GM18511 (cell line): Measurements from ENCODE around the gene BLVRB.
"Not testable (repeated sequence)": the region's sequence is repeated elsewhere in the genome, so short reads cannot be mapped to it uniquely, and the experiment has no call there.

Source experiments
- ATAC-seq: cut with Tn5 transposase; IDR thresholded peaks from one replicate; pipeline ENCODE4 v1.9.1; 2021; ENCODE audit warnings: mild to moderate bottlenecking, moderate library complexity; ENCODE audit not compliant: unreplicated experiment

BLVRB gene

DNA sequence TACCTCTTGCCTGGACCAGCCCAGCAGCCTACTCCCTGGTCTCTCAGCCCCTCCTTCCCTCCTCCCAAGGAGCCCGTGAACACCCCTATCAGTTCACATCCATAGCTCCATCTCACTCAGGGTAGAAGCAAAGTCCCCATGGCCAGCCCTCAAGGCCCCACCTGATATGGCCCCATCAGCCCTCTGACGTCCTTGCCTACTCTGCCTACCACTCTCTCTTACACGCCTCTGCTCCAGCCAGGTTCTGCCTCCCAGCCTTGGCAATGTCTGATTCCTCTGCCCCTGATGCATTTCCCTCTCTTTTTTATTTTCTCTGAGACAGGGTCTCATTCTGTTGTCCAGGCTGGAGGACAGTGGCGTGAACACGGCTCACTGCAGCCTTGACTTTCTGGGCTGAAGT lies 13.5 kb downstream of the BLVRB start:
- ATAC-seq: no peak

DNA sequence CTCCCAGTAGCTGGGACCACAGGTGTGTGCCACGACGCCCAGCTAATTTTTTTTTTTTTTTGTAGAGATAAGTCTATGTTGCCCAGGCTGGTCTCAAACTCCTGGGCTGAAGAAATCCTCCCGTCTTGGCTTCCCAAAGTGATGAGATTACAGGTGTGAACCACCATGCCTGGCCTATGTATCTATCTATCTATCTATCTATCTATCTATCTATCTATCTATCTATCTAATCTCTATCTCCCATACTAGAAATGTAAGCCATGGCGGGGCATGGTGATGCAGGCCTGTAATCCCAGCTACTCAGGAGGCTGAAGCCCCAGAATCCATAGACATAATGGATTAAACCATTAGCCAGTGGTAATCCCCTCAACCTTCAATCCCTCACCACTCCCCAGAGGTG lies 14.9 kb downstream of the BLVRB start:
- ATAC-seq: no peak

DNA sequence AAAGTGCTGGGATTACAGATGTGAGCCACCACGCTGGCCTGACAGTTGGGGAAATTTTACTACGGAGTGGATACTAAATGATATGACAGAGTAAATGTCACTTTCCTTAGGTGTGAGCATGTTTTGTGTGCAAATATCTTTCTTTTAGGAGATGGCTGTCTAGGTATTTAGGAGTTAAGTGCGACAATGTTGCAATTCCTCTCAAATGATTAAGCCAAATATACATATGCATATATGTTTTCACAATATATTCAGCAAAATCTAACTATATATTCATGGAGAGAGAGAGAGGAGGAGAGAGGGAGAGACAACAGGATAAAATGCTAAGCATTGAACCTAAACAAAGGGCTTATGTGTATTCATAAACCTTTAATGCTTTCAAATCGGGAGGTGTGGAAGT lies 16.0 kb downstream of the BLVRB start:
- no peak for ATAC-seq

DNA sequence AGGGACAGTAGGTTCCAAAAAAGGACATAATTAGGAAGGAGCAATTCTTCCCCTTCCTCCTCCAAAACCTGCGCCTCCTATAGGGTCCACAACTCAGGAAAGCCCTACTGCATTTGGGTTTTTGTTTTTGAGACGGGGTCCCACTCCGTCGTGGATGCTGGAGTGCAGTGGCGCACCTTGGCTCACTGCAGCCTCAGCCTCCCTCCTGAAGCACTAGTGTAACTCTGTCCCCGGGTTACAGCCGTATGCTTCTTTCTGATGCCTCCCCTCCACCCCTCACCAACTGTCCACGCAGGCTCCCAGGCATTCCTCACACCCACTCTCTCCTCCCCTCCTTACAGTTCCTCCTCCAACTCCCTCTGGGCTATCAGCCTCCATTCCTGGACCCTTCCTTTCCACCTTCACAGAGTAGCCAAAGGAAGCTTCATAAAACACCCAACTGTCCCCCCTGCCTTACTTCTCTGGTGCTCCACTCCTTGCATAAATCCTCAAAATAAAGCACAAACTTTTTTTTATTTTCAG lies 19.2 kb downstream of the BLVRB start:
- no peak for ATAC-seq

DNA sequence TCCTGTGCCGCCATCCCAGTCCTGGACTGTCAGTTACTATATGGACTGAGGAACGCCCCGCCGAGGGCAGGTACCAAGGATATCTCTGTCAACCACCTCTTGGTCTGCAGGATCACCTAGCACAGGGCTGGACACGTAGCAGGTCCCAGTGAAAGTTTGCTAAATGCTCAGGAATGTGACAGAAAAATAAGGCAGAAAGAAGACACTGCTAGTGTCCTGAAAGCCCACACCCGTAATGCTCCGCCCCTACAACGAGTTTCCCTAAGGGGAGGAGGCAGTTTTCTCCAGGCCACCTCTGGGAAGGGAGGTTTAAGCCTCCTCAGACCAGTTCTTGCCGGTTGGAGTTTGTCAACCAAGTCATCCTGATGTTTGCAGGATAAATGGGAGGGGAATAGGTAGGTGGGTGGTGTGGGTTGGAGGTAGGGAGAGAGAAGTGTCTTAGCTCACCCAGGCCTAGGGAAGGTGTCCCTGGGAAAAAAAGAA lies 19.7 kb downstream of the BLVRB start:
- ATAC-seq: no peak

DNA sequence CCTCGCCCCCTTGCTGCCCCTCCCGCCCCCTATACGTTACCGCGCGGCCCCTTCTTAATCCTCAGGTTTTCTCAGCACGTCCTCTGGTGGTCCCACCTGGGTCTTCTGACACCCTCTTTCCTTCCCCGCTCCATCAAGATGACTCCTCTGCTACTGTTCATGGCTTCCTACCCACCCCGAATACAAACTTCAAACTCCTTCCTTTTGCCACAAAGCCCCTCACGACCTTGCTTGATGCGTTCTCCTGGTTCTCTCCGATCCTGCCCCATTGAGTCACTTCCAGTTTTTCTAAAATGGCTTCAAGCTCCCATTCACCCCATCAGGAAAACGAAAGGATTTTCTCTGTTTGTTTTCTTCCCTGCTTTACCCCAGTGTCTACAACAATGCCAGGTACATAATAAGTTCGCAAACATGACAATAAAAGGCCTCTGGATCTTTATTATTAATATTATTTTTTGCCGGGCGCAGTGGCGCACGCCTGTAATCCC lies 20.7 kb downstream of the BLVRB start:
- ATAC-seq: no peak

DNA sequence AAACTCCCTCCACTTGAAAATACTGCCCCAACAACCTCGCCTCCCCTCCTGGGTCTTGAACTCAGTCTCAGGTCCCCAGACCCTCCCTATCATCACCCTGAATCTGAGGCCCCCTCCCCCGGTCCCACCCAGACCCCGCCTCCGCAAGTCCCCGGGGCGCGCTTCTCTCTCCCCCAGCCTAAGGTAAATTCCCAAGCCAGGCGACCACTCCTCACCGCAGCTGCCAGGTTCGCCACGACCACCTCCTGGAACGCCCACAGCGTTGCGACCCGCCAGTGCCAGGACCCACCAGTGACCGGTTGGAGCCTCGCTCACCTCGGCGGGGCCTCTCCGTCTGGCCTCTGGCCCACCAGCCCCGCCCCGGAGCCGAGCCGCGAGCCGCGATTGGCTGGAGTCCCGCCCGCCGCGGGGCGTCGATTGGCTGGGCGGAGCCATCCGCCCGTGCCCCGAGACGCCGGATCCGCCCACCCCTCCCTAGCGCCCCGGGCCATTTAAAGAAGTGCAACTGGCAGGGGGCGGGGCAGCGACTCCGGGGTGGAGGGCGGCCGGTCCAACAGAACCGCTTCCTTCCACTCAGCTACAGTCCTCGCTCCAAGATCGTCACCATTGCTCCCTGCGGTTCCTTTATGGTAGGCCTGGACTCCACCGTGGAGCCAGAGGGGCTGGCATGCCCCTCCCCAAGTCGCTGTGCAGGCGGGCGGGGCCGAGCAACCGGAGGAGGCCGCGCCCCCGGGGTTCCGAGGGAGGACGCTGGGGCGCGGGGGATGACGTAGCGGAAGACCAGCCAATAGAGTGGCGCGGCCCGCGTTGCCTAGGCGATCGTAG lies 21.3 kb downstream of the BLVRB start, which contains the start of gene SERTAD3:
SERTAD3 (minus strand) TSS at position 336 of the 825 bp plus-strand sequence. CDS start 2,255 bp downstream, outside the sequence.
- ATAC-seq: peak; percentile 74

DNA sequence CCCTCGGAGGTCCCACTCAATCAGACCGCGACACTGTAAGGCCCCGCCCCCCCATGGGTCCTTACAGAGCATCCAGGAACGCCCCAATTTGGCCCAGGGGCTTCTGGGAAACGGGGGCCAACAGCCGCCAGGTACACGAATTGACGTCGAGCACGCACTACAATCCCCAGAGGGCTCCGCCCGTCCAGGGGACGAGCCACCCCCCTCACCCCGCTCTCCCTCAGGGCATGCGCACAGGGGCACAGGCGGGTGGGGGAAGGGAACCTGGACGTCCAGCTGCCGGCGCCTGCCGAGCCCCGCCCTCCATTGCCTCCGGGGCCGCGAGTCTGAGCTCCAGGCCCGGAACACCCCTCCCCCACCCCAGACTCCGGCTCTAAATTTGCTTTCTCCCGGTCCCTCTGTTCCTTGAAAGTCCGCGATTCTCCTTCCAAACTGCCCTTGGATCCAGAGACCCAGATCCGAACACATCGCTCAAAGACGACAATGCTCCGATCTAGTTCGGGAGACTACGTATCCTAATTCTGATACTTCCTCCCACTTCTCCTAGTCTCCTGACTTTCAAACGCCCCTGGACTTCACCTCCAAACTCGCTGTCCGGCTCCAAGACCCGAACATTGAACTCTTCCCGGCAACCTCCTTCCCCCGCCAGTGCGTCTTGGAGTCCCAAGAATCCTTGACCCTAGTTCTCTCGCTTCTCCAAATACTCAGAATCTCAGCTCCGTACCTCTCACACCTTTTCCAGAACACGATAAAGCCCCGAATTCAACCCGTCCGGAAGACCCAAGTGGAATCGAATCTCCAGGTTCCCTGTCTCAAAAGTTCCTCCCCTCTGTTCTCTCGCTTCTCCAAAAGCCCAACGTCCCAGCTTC lies 22.2 kb downstream of the BLVRB start:
- peak; percentile 70 for ATAC-seq

DNA sequence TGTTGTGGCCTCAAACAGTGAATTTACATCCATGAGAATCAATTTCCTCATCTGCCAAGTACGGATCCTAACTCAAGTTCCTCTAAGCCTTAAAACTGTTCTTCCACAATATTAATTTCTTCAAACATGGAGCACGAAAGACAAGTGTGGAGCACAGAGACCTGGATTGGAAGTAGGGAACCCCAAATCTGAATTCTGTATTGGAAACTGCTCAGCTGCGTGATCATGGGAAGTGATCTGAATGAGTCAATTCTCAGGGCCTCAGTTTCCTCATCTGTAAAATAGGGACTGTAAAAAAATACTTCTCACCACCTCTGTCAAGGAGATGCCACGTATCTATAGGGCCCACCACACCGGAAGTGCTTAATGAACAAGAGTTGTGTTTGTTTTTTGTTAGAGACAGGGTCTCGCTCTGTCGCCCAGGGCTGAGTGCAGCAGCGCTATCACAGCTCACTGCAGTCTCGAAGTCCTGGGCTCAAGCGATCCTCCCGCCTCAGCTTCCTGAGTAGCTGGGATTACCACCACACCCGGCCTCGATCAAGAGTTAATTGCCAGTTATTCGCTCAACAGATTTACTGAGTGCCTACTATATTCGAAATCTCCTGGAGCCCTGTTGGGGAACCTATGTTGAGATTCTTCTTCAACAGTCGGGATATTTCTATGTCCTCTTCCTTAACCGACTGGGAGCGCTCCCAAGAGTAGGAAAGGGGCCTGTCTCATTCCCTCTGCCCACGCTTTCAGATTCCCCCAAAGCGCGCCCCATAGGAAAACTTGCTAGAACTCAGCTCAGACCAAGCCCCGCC lies 23.0 kb downstream of the BLVRB start:
- ATAC-seq: no peak

DNA sequence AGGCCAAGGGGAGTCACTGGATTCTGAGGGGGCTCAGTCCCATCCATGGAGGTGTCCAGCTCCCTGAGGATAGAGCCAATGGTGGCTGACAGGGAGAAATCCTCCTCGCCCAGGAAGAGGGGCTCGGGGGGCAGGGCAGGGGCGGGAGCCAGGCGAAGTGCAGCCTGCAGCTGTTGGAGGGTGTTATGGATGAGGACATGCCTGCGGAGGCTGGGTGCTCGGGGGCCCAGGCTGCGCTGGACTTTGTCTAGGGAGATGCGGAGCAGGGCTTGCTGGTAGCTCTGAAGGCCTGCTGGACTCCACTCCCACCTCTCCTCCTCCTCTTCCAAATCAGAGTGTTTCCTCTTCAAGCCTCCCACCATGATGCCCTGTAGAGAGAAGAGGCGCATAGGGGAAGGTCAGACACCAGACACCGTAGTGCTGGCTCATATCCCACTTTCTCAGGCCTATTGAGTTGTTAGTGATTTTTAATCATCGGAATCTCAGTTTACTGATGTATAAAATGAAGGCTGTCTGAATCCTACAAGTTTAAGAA lies 23.8 kb downstream of the BLVRB start:
- ATAC-seq: no peak

DNA sequence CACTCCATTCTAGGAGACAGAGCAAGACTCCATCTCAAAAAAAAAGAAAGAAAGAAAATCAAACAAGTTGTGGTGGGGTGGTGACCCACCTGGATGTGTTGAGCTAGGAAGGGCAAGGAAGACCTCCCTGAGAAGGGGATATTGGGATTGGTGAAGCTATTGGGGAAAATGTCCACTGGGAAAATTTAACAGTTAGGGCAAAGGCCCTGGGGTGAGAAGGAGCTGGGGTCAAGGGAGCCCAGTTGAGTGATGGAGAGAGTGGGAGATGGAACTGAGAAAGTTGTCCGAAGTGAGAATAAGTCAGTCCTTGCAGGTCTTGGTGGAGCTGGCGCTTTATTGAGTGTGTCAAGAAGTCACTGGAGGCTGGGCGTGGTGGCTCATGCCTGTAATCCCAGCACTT lies 27.3 kb downstream of the BLVRB start:
- no peak for ATAC-seq

DNA sequence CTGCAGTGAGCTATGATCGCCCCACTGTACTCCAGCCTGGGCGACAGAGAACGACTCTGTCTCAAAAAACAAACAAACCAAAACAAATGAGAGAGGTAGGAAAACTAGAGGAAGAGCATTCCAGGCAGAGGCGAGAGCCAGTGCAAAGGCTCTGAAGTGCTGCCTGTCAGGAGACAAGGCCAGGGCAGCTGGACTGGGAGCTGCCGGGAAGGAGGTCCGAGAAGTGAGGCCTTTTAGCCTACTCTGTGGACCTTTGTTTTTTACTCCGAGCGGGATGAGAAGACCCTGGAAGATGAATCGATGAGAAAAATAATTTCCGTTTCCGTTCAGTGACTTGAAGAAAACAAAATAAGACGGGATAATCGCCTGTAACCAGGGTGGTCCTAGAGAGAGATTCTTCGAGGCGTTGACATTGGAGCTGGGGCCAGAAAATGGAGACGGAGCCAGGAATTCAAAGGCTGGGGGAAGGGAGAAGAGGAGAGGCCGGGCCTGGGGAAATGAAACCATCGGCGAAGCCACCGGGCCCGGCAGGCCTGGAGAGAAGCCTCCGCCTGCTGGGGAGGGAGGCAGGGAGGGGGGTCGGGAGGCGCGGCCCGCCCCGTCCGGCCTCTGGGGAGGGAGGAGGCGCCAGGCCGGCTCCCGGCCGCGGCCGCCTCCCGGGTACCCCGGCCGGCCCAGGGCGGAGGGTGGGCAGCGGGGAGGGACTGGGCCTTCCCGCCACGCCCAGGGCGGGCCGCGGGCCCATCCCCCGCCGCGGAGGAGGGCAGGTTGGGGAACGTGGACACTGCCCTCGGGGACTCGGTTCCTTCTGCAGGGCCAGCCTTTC lies 31.9 kb downstream of the BLVRB start:
- no peak for ATAC-seq

DNA sequence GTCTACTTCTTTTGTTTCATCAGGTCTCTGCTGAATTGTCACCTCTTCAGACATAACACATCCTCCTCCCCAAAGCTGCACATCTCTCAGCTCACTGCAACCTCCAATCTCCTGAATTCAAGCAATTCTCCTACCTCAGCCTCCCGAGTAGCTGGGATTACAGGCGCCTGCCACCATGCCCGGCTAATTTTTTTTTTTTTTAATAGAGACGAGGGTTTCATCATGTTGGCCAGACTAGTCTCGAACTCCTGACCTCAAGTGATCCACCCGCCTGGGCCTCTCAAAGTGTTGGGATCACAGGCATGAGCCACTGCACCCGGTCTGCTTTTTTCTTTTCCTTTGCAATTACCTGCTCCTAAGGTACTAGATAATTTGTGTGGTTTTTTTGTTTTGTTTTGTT lies 32.8 kb downstream of the BLVRB start:
- ATAC-seq: not testable (repeated sequence)

DNA sequence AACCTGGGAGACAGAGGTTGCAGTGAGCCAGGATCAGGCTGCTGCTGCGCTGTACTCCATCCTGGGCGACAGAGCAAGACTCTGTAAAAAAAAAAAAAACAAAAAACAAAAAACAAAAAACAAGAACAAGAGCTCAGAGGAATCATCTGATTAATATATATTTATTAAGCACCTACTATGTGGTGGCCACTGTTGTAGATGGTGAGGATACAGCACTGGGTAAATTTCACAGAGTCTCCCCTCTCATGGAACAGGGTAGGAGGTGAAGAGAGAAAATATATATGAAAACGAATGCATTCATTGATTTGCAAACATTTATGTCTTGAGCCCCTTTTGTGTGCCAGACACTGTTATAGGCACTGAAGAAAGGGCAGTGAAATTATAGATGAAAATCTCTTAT lies 33.8 kb downstream of the BLVRB start:
- ATAC-seq: no peak

DNA sequence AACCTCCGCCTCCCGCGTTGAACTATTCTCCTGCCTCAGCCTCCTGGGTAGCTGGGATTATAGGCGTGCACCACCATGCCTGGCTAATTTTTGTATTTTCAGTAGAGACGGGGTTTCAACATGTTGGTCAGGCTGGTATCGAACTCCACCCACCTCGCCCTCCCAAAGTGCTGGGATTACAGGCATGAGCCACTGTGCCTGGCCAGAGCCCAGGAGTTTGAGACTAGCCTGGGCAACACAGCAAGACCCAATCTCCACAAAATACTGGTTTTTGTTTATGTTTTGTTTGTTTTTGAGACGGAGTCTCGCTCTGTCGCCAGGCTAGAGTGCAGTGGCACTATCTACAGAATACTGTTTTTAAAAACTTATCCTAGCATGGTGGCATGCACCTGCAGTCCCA lies 35.3 kb downstream of the BLVRB start:
- ATAC-seq: not testable (repeated sequence)

DNA sequence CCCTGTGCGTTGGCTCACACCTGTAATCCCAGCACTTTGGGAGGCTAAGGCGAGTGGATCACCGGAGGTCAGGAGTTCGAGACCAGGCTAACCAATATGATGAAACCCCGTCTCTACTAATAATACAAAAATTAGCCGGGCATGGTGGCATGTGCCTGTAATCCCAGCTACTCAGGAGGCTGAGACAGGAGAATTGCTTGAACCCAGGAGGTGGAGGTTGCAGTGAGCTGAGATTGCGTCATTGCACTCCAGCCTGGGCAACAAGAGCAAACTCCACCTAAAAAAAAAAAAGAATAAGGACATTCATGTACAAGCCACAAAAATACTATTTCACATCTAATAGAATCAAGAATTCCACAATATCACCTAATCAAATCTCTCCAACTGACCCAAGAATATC lies 37.3 kb downstream of the BLVRB start:
- ATAC-seq: not testable (repeated sequence)

DNA sequence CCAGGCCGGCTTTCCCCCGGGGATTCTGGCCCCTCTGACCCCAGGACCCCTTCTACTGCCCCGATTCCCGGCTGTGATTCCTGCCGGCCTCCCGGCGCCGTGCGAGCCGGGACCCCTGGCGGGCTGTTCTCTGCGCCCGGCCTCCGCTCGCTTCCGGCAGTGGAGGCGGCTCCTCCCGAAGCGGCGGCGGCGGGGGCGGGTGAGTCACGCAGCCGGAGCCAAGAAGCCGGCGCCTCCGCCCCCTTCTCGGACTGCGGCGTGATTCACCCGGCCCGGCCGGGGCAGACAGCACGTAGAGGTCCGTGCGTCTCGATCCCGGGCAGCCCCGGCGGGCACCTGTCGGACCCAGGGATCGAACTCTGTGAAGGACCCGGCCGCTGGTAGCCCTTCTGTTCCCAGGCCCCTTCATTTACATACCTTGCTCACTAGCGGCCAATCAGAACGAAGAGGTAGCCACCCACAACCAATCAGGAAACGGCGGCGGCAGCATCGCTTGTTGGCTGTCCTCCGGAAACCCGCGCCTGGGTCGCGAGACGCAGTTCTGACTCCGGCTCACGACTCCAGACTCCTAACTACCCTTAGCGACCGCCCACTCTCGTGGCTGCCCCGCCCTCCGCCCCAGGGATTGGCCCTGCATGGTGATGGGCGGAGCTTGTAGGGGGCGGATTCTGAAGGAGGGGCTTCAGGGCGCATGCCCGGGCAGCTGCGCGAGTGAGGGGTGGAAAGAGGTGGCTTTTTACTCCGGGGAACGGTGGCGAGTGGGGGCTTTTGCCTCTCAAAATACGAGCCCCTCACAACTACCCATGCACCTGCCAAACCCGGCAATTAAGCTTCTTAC lies 39.9 kb downstream of the BLVRB start, which contains the start of gene SERTAD1:
SERTAD1 (minus strand) TSS at position 543 of the 838 bp plus-strand sequence. CDS start 2,446 bp downstream, outside the sequence.
- ATAC-seq: peak; percentile 80
